GM20431 (cell line): ENCODE results near the gene SPIC.

Experiments used
- in situ Hi-C: fragments of 300-500 bp; cut with MseI, MboI; formaldehyde crosslinking; loops from one replicate; pipeline ENCODE4 v1.15.0; 2020; ENCODE audit warnings: low sequenced_read_pairs; ENCODE audit not compliant: unreplicated experiment

SPIC gene

DNA sequence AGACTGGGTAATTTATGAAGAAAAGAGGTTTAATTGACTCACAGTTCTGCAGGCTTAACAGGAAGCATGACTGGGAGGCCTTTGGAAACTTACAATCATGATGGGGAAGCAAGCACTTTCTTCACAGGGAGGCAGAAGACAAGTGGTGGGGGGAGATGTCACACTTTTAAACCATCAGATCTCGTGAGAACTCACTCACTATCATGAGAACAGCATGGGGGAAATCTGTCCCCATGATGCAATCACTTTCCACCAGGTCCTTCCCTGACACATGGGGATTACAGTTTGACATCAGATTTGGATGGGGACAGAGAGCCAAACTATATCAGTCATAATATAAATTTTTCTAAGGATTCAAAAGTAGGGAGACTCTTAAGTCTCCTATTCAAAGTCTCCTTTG lies 46.0 kb downstream of the SPIC start:
- in situ Hi-C loops = no loop called here

DNA sequence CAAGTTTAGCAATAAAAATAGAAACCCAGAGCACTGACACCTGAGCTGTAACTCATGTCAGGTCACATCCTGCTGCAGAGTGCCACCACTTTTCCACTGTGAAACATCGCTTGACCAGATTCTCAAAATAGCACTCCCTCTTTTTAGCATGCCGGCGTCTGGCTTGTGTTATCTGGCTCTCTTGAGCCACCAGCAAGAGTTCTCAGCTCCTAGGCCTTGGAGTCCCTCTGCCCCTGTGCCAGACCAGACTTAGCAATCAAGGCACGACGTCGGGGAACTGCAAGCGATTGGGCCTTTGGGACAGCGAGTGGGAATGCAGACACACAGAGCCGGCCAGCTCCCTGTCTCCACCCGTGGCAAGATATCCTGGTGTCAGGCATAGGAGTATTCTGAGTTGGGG lies 52.5 kb downstream of the SPIC start:
- in situ Hi-C loops = no loop called here

DNA sequence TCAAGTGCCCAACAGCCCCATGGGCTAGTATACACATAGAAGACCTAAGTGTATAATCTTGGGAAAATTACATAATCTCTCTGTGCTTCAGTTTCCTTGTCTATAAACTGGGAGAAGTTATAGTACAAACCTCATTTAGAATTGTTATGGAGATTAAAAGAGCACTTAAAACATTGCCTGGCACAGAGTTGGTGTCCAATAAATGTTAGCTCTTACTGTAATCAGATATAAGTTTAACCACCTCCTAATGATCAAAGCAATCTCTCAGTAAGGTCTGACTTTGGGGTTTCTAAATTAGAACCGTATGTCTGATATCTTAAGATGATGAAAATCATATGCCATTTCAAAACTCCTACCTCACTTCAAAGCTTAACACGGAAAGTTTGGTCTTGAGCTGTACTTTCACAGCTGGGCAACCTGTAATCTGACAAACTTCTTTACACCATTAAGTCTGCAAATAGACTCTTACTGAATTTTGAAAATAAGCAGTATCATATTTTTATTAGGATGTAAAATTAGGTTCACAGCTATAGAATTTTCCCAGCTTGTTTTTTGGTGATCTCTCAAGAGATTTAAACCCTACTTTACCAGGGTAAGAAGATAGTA lies 61.0 kb downstream of the SPIC start:
- in situ Hi-C loops = no loop called here
